ENCODE measurements around the gene ERICH3. TPM values are rescaled to one million over a fixed set of nuclear protein-coding genes. Genes with fewer than 3 reads are reported as not detected.

Gene ERICH3
- total RNA-seq, 1 donor from 2014 or later = not detected

Other genes with a start within 250 kb of the ERICH3 start
- not detected in 2 replicates for gene LRRC53, start 161.2 kb downstream of the ERICH3 start, total RNA-seq
- gene CRYZ, start 59.3 kb upstream of the ERICH3 start, total RNA-seq = 21.3 and 22.7 TPM in 2 replicates
- 32.6 and 36.2 TPM in 2 replicates for gene TYW3, start 59.4 kb upstream of the ERICH3 start, total RNA-seq

Data from activated T-helper 2 cell treated with anti-CD3 and anti-CD28 coated beads, Interferon-gamma antibody, Interleukin-2, Interleukin-4, amounts not matched to agents 10 μg/mL and 5 μg/mL and 100 μg/mL, durations not matched to agents 14 hours and 24 hours and 36 hours (primary cell).